ENCODE data around the gene CTNNBL1. TPM values are rescaled to one million over a fixed set of nuclear protein-coding genes. Genes with fewer than 3 reads are reported as not detected.

CTNNBL1 gene
- total RNA-seq, 2 experiments from 2014 or later, result 31.1 to 33.4 TPM

- Mint-ChIP-seq H3K4me3 (no peak overlapping the region), H3K36me3 (ENCODE audit: low read depth) (no peaks in the 10 kb centered on the region), H3K9me3 (no peaks in the 10 kb centered on the region), H3K4me1 (ENCODE audit: low read depth) (peaks cover 21% of the 10 kb centered on the region), H3K27me3 (peaks cover 63% of the 10 kb centered on the region), H3K27ac (no peak overlapping the region)
- H3K27me3 ChIP-seq (ENCODE audit: control insufficient read depth in 1 of 2, insufficient read depth in 2 of 2, low read length in 2 of 2), result peaks cover 8 to 16% of the 10 kb centered on the region in 2 experiments
- H3K4me1 ChIP-seq (ENCODE audit: insufficient read depth, low read length), result peaks cover 11% of the 10 kb centered on the region
- H3K9me3 ChIP-seq (ENCODE audit: control insufficient read depth in 1 of 2, insufficient read depth in 1 of 2, low read length in 2 of 2), result peaks cover 0 to 13% of the 10 kb centered on the region in 2 experiments
- ATAC-seq (ENCODE audit: poor library complexity), result no peak
- ChIA-PET POLR2A (no interaction called here), CTCF (no interaction called here)
- H3K27ac ChIP-seq (ENCODE audit: low read depth in 1 of 2, low read length in 2 of 2), result no peak overlapping the region
- intact Hi-C loops (cut with DNase I, micrococcal nuclease), result no loop called here
- H3K4me3 ChIP-seq (ENCODE audit: low read length), result no peak overlapping the region
- DNase-seq, result no peak
- TF ChIP-seq CTCF (IDR thresholded peaks at IDR 0.05), result no peak
- H3K36me3 ChIP-seq (ENCODE audit: insufficient read depth, low read length), result no peaks in the 10 kb centered on the region
Observed at GRCh38 chr20:37915800-37916570, 222.2 kb downstream of the CTNNBL1 start.

- peaks cover 21% of the 10 kb centered on the region for H3K4me1 Mint-ChIP-seq (ENCODE audit: low read depth)
- Histone ChIP-seq H3K4me1 (ENCODE audit: insufficient read depth, low read length) (peaks cover 11% of the 10 kb centered on the region), H3K27me3 (ENCODE audit: control insufficient read depth in 1 of 2, insufficient read depth in 2 of 2, low read length in 2 of 2) (peaks cover 5 to 14% of the 10 kb centered on the region in 2 experiments), H3K4me3 (ENCODE audit: low read length) (no peak overlapping the region), H3K27ac (ENCODE audit: low read depth in 1 of 2, low read length in 2 of 2) (no peak overlapping the region), H3K9me3 (ENCODE audit: control insufficient read depth in 1 of 2, insufficient read depth in 1 of 2, low read length in 2 of 2) (peaks cover 0 to 13% of the 10 kb centered on the region in 2 experiments), H3K36me3 (ENCODE audit: insufficient read depth, low read length) (no peaks in the 10 kb centered on the region)
- no peak overlapping the region for H3K4me3 Mint-ChIP-seq
- TF ChIP-seq CTCF (IDR thresholded peaks at IDR 0.05), result no peak
- ChIA-PET POLR2A (no interaction called here), CTCF (no interaction called here)
- no peak for ATAC-seq (ENCODE audit: poor library complexity)
- intact Hi-C loops (cut with DNase I, micrococcal nuclease), result no loop called here
- no peak overlapping the region for H3K27ac Mint-ChIP-seq
- H3K36me3 Mint-ChIP-seq (ENCODE audit: low read depth), result no peaks in the 10 kb centered on the region
- H3K9me3 Mint-ChIP-seq, result no peaks in the 10 kb centered on the region
- peaks cover 54% of the 10 kb centered on the region for H3K27me3 Mint-ChIP-seq
- DNase-seq, result no peak
Observed at GRCh38 chr20:37917461-37917860, 223.6 kb downstream of the CTNNBL1 start.

GRCh38 chr20:37918035-37918434 is 224.2 kb downstream of the CTNNBL1 start:
- Histone ChIP-seq H3K27me3 (ENCODE audit: control insufficient read depth in 1 of 2, insufficient read depth in 2 of 2, low read length in 2 of 2) (peaks cover 0 to 14% of the 10 kb centered on the region in 2 experiments), H3K4me3 (ENCODE audit: low read length) (no peak overlapping the region), H3K36me3 (ENCODE audit: insufficient read depth, low read length) (no peaks in the 10 kb centered on the region), H3K27ac (ENCODE audit: low read depth in 1 of 2, low read length in 2 of 2) (no peak overlapping the region), H3K9me3 (ENCODE audit: control insufficient read depth in 1 of 2, insufficient read depth in 1 of 2, low read length in 2 of 2) (peaks cover 0 to 13% of the 10 kb centered on the region in 2 experiments), H3K4me1 (ENCODE audit: insufficient read depth, low read length) (peaks cover 11% of the 10 kb centered on the region)
- no peaks in the 10 kb centered on the region for H3K9me3 Mint-ChIP-seq
- H3K4me3 Mint-ChIP-seq, result no peak overlapping the region
- DNase-seq, result no peak
- H3K27me3 Mint-ChIP-seq, result peaks cover 49% of the 10 kb centered on the region
- intact Hi-C loops (cut with DNase I, micrococcal nuclease), result no loop called here
- ChIA-PET CTCF (no interaction called here), POLR2A (no interaction called here)
- H3K4me1 Mint-ChIP-seq (ENCODE audit: low read depth), result peaks cover 21% of the 10 kb centered on the region
- no peak for ATAC-seq (ENCODE audit: poor library complexity)
- no peak for TF ChIP-seq CTCF (IDR thresholded peaks at IDR 0.05)
- no peaks in the 10 kb centered on the region for H3K36me3 Mint-ChIP-seq (ENCODE audit: low read depth)
- no peak overlapping the region for H3K27ac Mint-ChIP-seq

Measured in CD4-positive, alpha-beta T cell (primary cell).